NCI-H1694 (cell line): ENCODE results near the gene WWC1.

Source experiments
- DNase-seq: peaks from one replicate; lab custom pipeline; 2025; lab: John Stamatoyannopoulos, UW

WWC1 gene

GRCh38 chr5:168364750-168365550, 73.5 kb downstream of the WWC1 start:
- DNase-seq = no peak

GRCh38 chr5:168365581-168366081, 74.2 kb downstream of the WWC1 start:
- no peak for DNase-seq

- no peak for DNase-seq
Measured at GRCh38 chr5:168366116-168366515, 74.7 kb downstream of the WWC1 start.

- no peak for DNase-seq
Measured at GRCh38 chr5:168368854-168369253, 77.4 kb downstream of the WWC1 start.

- no peak for DNase-seq
Measured at GRCh38 chr5:168370831-168371230, 79.4 kb downstream of the WWC1 start.

GRCh38 chr5:168372356-168372946, 81.0 kb downstream of the WWC1 start:
- DNase-seq = no peak

GRCh38 chr5:168374532-168374931, 83.1 kb downstream of the WWC1 start:
- DNase-seq = no peak

GRCh38 chr5:168375214-168375613, 83.8 kb downstream of the WWC1 start:
- no peak for DNase-seq

GRCh38 chr5:168377525-168377924, 86.1 kb downstream of the WWC1 start:
- no peak for DNase-seq

- no peak for DNase-seq
Measured at GRCh38 chr5:168378741-168379140, 87.3 kb downstream of the WWC1 start.

- DNase-seq = no peak
Measured at GRCh38 chr5:168382421-168382820, 91.0 kb downstream of the WWC1 start.

- peak; percentile 24 for DNase-seq
Measured at GRCh38 chr5:168390491-168390890, 99.0 kb downstream of the WWC1 start.

- DNase-seq = no peak
Measured at GRCh38 chr5:168393773-168394172, 102.3 kb downstream of the WWC1 start.

GRCh38 chr5:168400429-168401220, 109.2 kb downstream of the WWC1 start:
- no peak for DNase-seq

GRCh38 chr5:168401226-168401625, 109.8 kb downstream of the WWC1 start:
- DNase-seq = no peak

GRCh38 chr5:168401880-168402279, 110.4 kb downstream of the WWC1 start:
- no peak for DNase-seq

- no peak for DNase-seq
Measured at GRCh38 chr5:168404365-168404764, 112.9 kb downstream of the WWC1 start.

- no peak for DNase-seq
Measured at GRCh38 chr5:168407211-168407610, 115.8 kb downstream of the WWC1 start.

- DNase-seq = no peak
Measured at GRCh38 chr5:168408561-168409305, 117.3 kb downstream of the WWC1 start.

- no peak for DNase-seq
Measured at GRCh38 chr5:168409591-168410458, 118.4 kb downstream of the WWC1 start.

- no peak for DNase-seq
Measured at GRCh38 chr5:168411871-168412270, 120.4 kb downstream of the WWC1 start.
